Endothelial cell (in vitro differentiated cells): Measurements from ENCODE around the gene CTNNA3. TPM values are rescaled to one million over a fixed set of nuclear protein-coding genes. Genes with fewer than 3 reads are reported as not detected.

Source experiments
- DNase-seq: peaks from one replicate; pipeline ENCODE4 v3.0.0; 2021; ENCODE audit warnings: low spot score
- H3K27ac Mint-ChIP-seq: one replicate; pipeline ENCODE4 v1.8.0; 2021; ENCODE audit warnings: mixed read lengths, inconsistent platforms; ENCODE audit not compliant: unreplicated experiment
- H3K27me3 Mint-ChIP-seq: one replicate; pipeline ENCODE4 v1.8.0; 2021; ENCODE audit warnings: mild to moderate bottlenecking, moderate library complexity, mixed read lengths, inconsistent platforms; ENCODE audit not compliant: unreplicated experiment
- H3K36me3 Mint-ChIP-seq: one replicate; pipeline ENCODE4 v1.8.0; 2021; ENCODE audit warnings: mild to moderate bottlenecking, low read depth, mixed read lengths, inconsistent platforms; ENCODE audit not compliant: unreplicated experiment
- H3K4me1 Mint-ChIP-seq: one replicate; pipeline ENCODE4 v1.8.0; 2021; ENCODE audit warnings: mild to moderate bottlenecking, mixed read lengths, inconsistent platforms; ENCODE audit not compliant: unreplicated experiment
- H3K4me3 Mint-ChIP-seq: one replicate; pipeline ENCODE4 v1.8.0; 2021; ENCODE audit warnings: mild to moderate bottlenecking, mixed read lengths, inconsistent platforms; ENCODE audit not compliant: unreplicated experiment
- H3K9me3 Mint-ChIP-seq: one replicate; pipeline ENCODE4 v1.8.0; 2021; ENCODE audit warnings: mixed read lengths, inconsistent platforms; ENCODE audit not compliant: unreplicated experiment
- CTCF ChIP-seq: fragments of 200-600 bp; sonication (generic); IDR thresholded peaks from one replicate; pipeline ENCODE4 v1.5.0; 2021; ENCODE audit warnings: antibody characterized with exemption; ENCODE audit not compliant: unreplicated experiment
- total RNA-seq: library from RNA; stranded (reverse); fragmentation: NEBNext Ultra II Directional; extraction: Animal tissue kit (Norgen Biotek cat#: 25700); gene quantifications from one replicate; pipeline ENCODE4 v1.2.1, GENCODE V29; 2021; ENCODE audit not compliant: unreplicated experiment

The CTNNA3 gene
- total RNA-seq, 1 donor from 2014 or later = 2.3 TPM

- Mint-ChIP-seq H3K4me1 (no peaks in the 10 kb centered on the region), H3K4me3 (no peak overlapping the region), H3K27me3 (no peaks in the 10 kb centered on the region), H3K27ac (no peak overlapping the region), H3K36me3 (no peaks in the 10 kb centered on the region), H3K9me3 (no peaks in the 10 kb centered on the region)
- no peak for DNase-seq
- no peak for TF ChIP-seq CTCF
Measured at GRCh38 chr10:66292456-66292855, 1403.5 kb downstream of the CTNNA3 start.

- H3K4me1 Mint-ChIP-seq = no peaks in the 10 kb centered on the region
- H3K4me3 Mint-ChIP-seq = no peak overlapping the region
- no peaks in the 10 kb centered on the region for H3K27me3 Mint-ChIP-seq
- H3K36me3 Mint-ChIP-seq = no peaks in the 10 kb centered on the region
- no peak for DNase-seq
- no peak for TF ChIP-seq CTCF
- H3K27ac Mint-ChIP-seq = no peak overlapping the region
- H3K9me3 Mint-ChIP-seq = no peaks in the 10 kb centered on the region
Measured at GRCh38 chr10:66291133-66291532, 1404.9 kb downstream of the CTNNA3 start.

GRCh38 chr10:66284621-66285020 lies 1411.4 kb downstream of the CTNNA3 start:
- Mint-ChIP-seq H3K27ac (no peak overlapping the region), H3K36me3 (no peaks in the 10 kb centered on the region), H3K27me3 (no peaks in the 10 kb centered on the region), H3K9me3 (no peaks in the 10 kb centered on the region), H3K4me1 (no peaks in the 10 kb centered on the region), H3K4me3 (no peak overlapping the region)
- DNase-seq = no peak
- no peak for TF ChIP-seq CTCF

GRCh38 chr10:66283874-66284464 lies 1412.0 kb downstream of the CTNNA3 start:
- Mint-ChIP-seq H3K27ac (no peak overlapping the region), H3K4me3 (no peak overlapping the region), H3K4me1 (no peaks in the 10 kb centered on the region), H3K27me3 (no peaks in the 10 kb centered on the region), H3K9me3 (no peaks in the 10 kb centered on the region), H3K36me3 (no peaks in the 10 kb centered on the region)
- no peak for TF ChIP-seq CTCF
- DNase-seq = no peak

- Mint-ChIP-seq H3K9me3 (no peaks in the 10 kb centered on the region), H3K4me1 (no peaks in the 10 kb centered on the region)
Measured at GRCh38 chr10:66283064-66283463, 1412.9 kb downstream of the CTNNA3 start.

More at GRCh38 chr10:66283064-66283463, 1412.9 kb downstream of the CTNNA3 start:
- Mint-ChIP-seq H3K27ac (no peak overlapping the region), H3K36me3 (no peaks in the 10 kb centered on the region), H3K4me3 (no peak overlapping the region), H3K27me3 (no peaks in the 10 kb centered on the region)
- DNase-seq = no peak
- no peak for TF ChIP-seq CTCF
